NT2/D1 (cell line): ENCODE measurements around the gene SLC39A11.

ENCODE experiments used
- DNase-seq: peaks from one replicate; pipeline ENCODE4 v3.0.0-alpha.2; 2011; ENCODE audit warnings: low read depth, low spot score
- H3K27me3 ChIP-seq: 2 replicates; pipeline ENCODE4 v1.6.0; 2011; ENCODE audit warnings: mild to moderate bottlenecking; ENCODE audit not compliant: insufficient read length, insufficient read depth
- H3K36me3 ChIP-seq: 2 replicates; pipeline ENCODE4 v1.6.1; 2011; ENCODE audit warnings: mild to moderate bottlenecking, low read length, mixed read lengths; ENCODE audit not compliant: insufficient read depth, insufficient read length
- H3K4me1 ChIP-seq: 2 replicates; pipeline ENCODE4 v1.5.1; 2011; ENCODE audit not compliant: insufficient read depth, insufficient read length
- H3K4me3 ChIP-seq: 2 replicates; pipeline ENCODE4 v1.5.1; 2011; ENCODE audit warnings: low read depth; ENCODE audit not compliant: insufficient read length
- H3K9ac ChIP-seq: 2 replicates; pipeline ENCODE4 v1.6.0; 2011; ENCODE audit warnings: low read depth; ENCODE audit not compliant: insufficient read length
- H3K9me3 ChIP-seq: 2 replicates; pipeline ENCODE4 v1.5.1; 2011; ENCODE audit warnings: mild to moderate bottlenecking, low read length; ENCODE audit not compliant: insufficient read depth
- SUZ12 ChIP-seq: IDR thresholded peaks from 2 replicates; pipeline ENCODE4 v1.6.1; 2011; ENCODE audit not compliant: insufficient read length, insufficient read depth; ENCODE audit errors: extremely low read depth
- YY1 ChIP-seq: IDR thresholded peaks from 2 replicates; pipeline ENCODE4 v1.6.1; 2011; ENCODE audit not compliant: insufficient read length, insufficient read depth
- ZNF274 ChIP-seq: IDR thresholded peaks from 2 replicates; pipeline ENCODE4 v1.6.1; 2011; ENCODE audit warnings: mild to moderate bottlenecking, low read depth, low read length

The SLC39A11 gene

GRCh38 chr17:73039282-73039681 lies 53.2 kb downstream of the SLC39A11 start:
- no peaks in the 10 kb centered on the region for H3K9me3 ChIP-seq
- no peak overlapping the region for H3K4me3 ChIP-seq
- no peak overlapping the region for H3K9ac ChIP-seq

GRCh38 chr17:73031472-73031871 lies 61.0 kb downstream of the SLC39A11 start:
- H3K27me3 ChIP-seq, result no peaks in the 10 kb centered on the region
- no peak for DNase-seq
- H3K9ac ChIP-seq, result no peak overlapping the region
- TF ChIP-seq ZNF274, result no peak
- TF ChIP-seq YY1, result no peak
- no peak for TF ChIP-seq SUZ12
- H3K4me1 ChIP-seq, result no peaks in the 10 kb centered on the region
- H3K36me3 ChIP-seq, result peaks cover 8% of the 10 kb centered on the region
- H3K9me3 ChIP-seq, result no peaks in the 10 kb centered on the region
- H3K4me3 ChIP-seq, result no peak overlapping the region

More at GRCh38 chr17:73039282-73039681, 53.2 kb downstream of the SLC39A11 start:
- TF ChIP-seq ZNF274 (no peak), YY1 (no peak), SUZ12 (no peak)
- H3K4me1 ChIP-seq, result no peaks in the 10 kb centered on the region
- DNase-seq, result no peak
- no peaks in the 10 kb centered on the region for H3K36me3 ChIP-seq
- no peaks in the 10 kb centered on the region for H3K27me3 ChIP-seq

DNA sequence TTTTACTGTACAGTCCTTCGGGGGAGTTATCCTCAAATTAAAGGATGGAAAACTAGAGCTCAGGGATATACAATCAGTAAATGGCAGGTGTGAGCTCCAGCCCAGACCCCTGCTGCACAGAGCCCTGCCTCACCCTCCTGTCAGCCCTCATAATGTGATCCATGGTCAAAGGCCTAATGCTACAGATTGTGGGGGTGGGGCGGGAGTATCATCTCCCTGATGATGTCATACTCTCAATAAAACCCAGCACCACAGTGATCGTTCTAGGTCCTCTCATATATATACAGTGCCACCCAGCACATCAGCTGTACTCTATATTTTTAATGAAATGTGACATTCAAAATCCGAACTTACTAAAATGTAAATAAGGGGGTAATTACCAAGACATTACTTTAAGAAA lies 61.5 kb downstream of the SLC39A11 start:
- Histone ChIP-seq H3K4me3 (no peak overlapping the region), H3K36me3 (peaks cover 8% of the 10 kb centered on the region), H3K9ac (no peak overlapping the region), H3K4me1 (no peaks in the 10 kb centered on the region), H3K27me3 (no peaks in the 10 kb centered on the region), H3K9me3 (no peaks in the 10 kb centered on the region)
- TF ChIP-seq YY1 (no peak), ZNF274 (no peak), SUZ12 (no peak)
- no peak for DNase-seq

DNA sequence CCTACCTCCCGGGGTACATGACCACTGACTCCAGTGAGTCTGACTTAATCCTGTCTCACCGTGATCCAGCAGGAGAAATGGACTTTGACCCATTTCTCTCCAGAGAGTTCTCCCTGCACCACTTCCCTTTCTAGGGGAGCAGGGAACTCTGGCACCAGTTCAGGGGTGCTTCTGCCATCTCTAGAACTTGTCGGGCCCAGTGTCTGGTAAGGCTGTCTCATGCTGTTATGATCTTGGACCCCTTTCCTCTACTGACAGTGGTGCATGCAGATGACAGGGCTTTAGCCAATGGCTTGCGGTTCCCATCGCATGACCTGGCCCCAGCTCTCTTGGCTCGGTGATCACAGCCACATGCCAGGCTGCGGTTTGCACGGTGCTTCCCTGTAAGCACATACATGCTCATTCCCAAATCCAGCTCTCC lies 62.0 kb downstream of the SLC39A11 start:
- Histone ChIP-seq H3K9ac (no peak overlapping the region), H3K36me3 (peaks cover 8% of the 10 kb centered on the region), H3K27me3 (no peaks in the 10 kb centered on the region), H3K4me3 (no peak overlapping the region), H3K9me3 (no peaks in the 10 kb centered on the region), H3K4me1 (no peaks in the 10 kb centered on the region)
- TF ChIP-seq ZNF274 (no peak), SUZ12 (no peak), YY1 (no peak)
- DNase-seq, result no peak

GRCh38 chr17:73029991-73030390 lies 62.5 kb downstream of the SLC39A11 start:
- Histone ChIP-seq H3K27me3 (no peaks in the 10 kb centered on the region), H3K4me1 (peaks cover 2% of the 10 kb centered on the region), H3K9me3 (no peaks in the 10 kb centered on the region), H3K36me3 (peaks cover 8% of the 10 kb centered on the region), H3K9ac (no peak overlapping the region), H3K4me3 (no peak overlapping the region)
- DNase-seq, result no peak
- TF ChIP-seq SUZ12 (no peak), YY1 (no peak), ZNF274 (no peak)

GRCh38 chr17:73029021-73029420 lies 63.5 kb downstream of the SLC39A11 start:
- TF ChIP-seq ZNF274 (no peak), YY1 (no peak), SUZ12 (no peak)
- no peak overlapping the region for H3K9ac ChIP-seq
- DNase-seq, result no peak
- peaks cover 2% of the 10 kb centered on the region for H3K4me1 ChIP-seq
- no peak overlapping the region for H3K4me3 ChIP-seq
- H3K9me3 ChIP-seq, result no peaks in the 10 kb centered on the region
- H3K36me3 ChIP-seq, result peaks cover 8% of the 10 kb centered on the region
- H3K27me3 ChIP-seq, result no peaks in the 10 kb centered on the region

- H3K9ac ChIP-seq, result no peak overlapping the region
- no peak for TF ChIP-seq YY1
- no peak for TF ChIP-seq ZNF274
- no peak for TF ChIP-seq SUZ12
These were observed 64.2 kb downstream of the SLC39A11 start for GRCh38 chr17:73028299-73028755.

GRCh38 chr17:73027130-73027741 lies 65.3 kb downstream of the SLC39A11 start:
- no peak for DNase-seq

More at GRCh38 chr17:73028299-73028755, 64.2 kb downstream of the SLC39A11 start:
- H3K36me3 ChIP-seq, result peaks cover 8% of the 10 kb centered on the region
- no peaks in the 10 kb centered on the region for H3K27me3 ChIP-seq
- H3K4me3 ChIP-seq, result no peak overlapping the region
- no peak for DNase-seq
- no peaks in the 10 kb centered on the region for H3K9me3 ChIP-seq
- H3K4me1 ChIP-seq, result peaks cover 2% of the 10 kb centered on the region

More at GRCh38 chr17:73027130-73027741, 65.3 kb downstream of the SLC39A11 start:
- Histone ChIP-seq H3K36me3 (peaks cover 8% of the 10 kb centered on the region), H3K4me1 (peaks cover 2% of the 10 kb centered on the region), H3K27me3 (no peaks in the 10 kb centered on the region), H3K9ac (no peak overlapping the region), H3K4me3 (no peak overlapping the region), H3K9me3 (no peaks in the 10 kb centered on the region)
- TF ChIP-seq YY1 (no peak), ZNF274 (no peak), SUZ12 (no peak)
